ENCODE measurements around the gene CDC5L. TPM values are rescaled to one million over a fixed set of nuclear protein-coding genes. Genes with fewer than 3 reads are reported as not detected.

Gene CDC5L
- total and polyA plus RNA-seq, 11 donors: 5.8 to 24.8 (median 18.5) TPM

- no peaks in the 10 kb centered on the region for H3K9me3 ChIP-seq
- H3K27ac ChIP-seq: no peak overlapping the region
- H3K4me3 ChIP-seq: no peak overlapping the region
- no peaks in the 10 kb centered on the region for H3K4me1 ChIP-seq
- DNase-seq (no peak), ATAC-seq (no peak)
- intact Hi-C loops (cut with DNase I): no loop called here
- no peaks in the 10 kb centered on the region for H3K27me3 ChIP-seq
- 92 to 97% (median 93%) methylated on average over 5 of the region's 5 CpGs for WGBS, 4 donors
- peaks cover 0 to 89% (median 88%) of the 10 kb centered on the region in 9 donors for H3K36me3 ChIP-seq
- TF ChIP-seq CTCF (IDR thresholded peaks at IDR 0.05) (no peak), POLR2A (IDR thresholded peaks at IDR 0.05) (no peak)
Observed at GRCh38 chr6:44422531-44422930, 35.0 kb downstream of the CDC5L start.

DNA sequence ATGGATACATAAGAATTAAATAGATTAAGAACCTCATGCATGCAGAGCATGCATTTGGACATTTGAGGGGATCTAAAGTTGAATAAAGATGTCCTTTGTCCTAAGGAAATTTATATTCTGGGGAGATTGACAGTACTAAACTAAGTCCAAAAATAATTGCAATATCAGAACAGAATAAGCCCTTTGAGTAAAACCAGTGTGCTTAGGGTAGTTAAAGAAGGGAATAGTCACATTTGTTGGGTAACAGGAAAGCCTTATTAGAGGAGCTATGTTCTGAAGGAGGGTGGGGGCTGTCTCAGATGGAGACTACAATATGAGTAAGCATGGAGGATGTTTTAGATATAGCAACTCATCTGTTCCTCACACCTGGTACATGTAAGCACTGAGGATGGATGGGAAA lies 35.8 kb downstream of the CDC5L start:
- ATAC-seq: no peak
- H3K36me3 ChIP-seq: peaks cover 0 to 93% (median 92%) of the 10 kb centered on the region in 9 donors
- intact Hi-C loops (cut with DNase I): no loop called here

GRCh38 chr6:44425951-44426350 lies 38.4 kb downstream of the CDC5L start:
- intact Hi-C loops (cut with DNase I): no loop called here
- H3K9me3 ChIP-seq: no peaks in the 10 kb centered on the region
- no peak for DNase-seq
- no peak overlapping the region for H3K4me3 ChIP-seq
- H3K4me1 ChIP-seq: peaks cover 0 to 4% (median 0%) of the 10 kb centered on the region in 12 donors
- peaks cover 0 to 100% (median 98%) of the 10 kb centered on the region in 9 donors for H3K36me3 ChIP-seq
- no peak for ATAC-seq
- H3K27me3 ChIP-seq: no peaks in the 10 kb centered on the region
- TF ChIP-seq CTCF (IDR thresholded peaks at IDR 0.05): no peak
- no peak for TF ChIP-seq POLR2A (IDR thresholded peaks at IDR 0.05)
- WGBS, 4 donors: 94 to 98% (median 96%) methylated on average over 6 of the region's 6 CpGs
- no peak overlapping the region for H3K27ac ChIP-seq

More for the DNA sequence above, 35.8 kb downstream of the CDC5L start:
- Histone ChIP-seq H3K27ac (no peak overlapping the region), H3K9me3 (no peaks in the 10 kb centered on the region), H3K27me3 (no peaks in the 10 kb centered on the region), H3K4me1 (no peaks in the 10 kb centered on the region), H3K4me3 (no peak overlapping the region)
- DNase-seq: no peak
- TF ChIP-seq CTCF (IDR thresholded peaks at IDR 0.05) (no peak), POLR2A (IDR thresholded peaks at IDR 0.05) (no peak)

GRCh38 chr6:44428682-44429081 lies 41.2 kb downstream of the CDC5L start:
- ATAC-seq (no peak), DNase-seq (no peak)
- peaks cover 0 to 27% (median 10%) of the 10 kb centered on the region in 12 donors for H3K4me1 ChIP-seq
- 64 to 71% (median 69%) methylated on average over 3 of the region's 3 CpGs for WGBS, 4 donors
- H3K4me3 ChIP-seq: no peak overlapping the region
- no peaks in the 10 kb centered on the region for H3K27me3 ChIP-seq
- H3K36me3 ChIP-seq: peaks cover 0 to 96% (median 77%) of the 10 kb centered on the region in 9 donors
- intact Hi-C loops (cut with DNase I): no loop called here
- no peaks in the 10 kb centered on the region for H3K9me3 ChIP-seq
- TF ChIP-seq CTCF (IDR thresholded peaks at IDR 0.05): no peak
- no peak for TF ChIP-seq POLR2A (IDR thresholded peaks at IDR 0.05)
- no peak overlapping the region for H3K27ac ChIP-seq

Data from heart left ventricle (tissue), 16 donors.